Neuron (in vitro differentiated cells): Measurements from ENCODE around the gene STPG2.

Experiments
- H2AFZ ChIP-seq: one replicate; pipeline ENCODE4 v1.6.1; 2013; ENCODE audit warnings: low read depth, mild to moderate bottlenecking, inconsistent platforms, low read length, moderate library complexity
- H3K27me3 ChIP-seq: one replicate; pipeline ENCODE4 v1.6.1; 2013; ENCODE audit warnings: low read length; ENCODE audit not compliant: insufficient read depth
- H3K36me3 ChIP-seq: one replicate; pipeline ENCODE4 v1.6.1; 2013; ENCODE audit warnings: low read length; ENCODE audit not compliant: insufficient read depth
- H3K4me1 ChIP-seq: one replicate; pipeline ENCODE4 v1.6.1; 2013; ENCODE audit warnings: low read length; ENCODE audit not compliant: insufficient read depth
- H3K4me3 ChIP-seq: 2 replicates; pipeline ENCODE4 v1.5.1; 2013; ENCODE audit warnings: mild to moderate bottlenecking, low read length, moderate library complexity
- H3K9me3 ChIP-seq: one replicate; pipeline ENCODE4 v1.6.1; 2013; ENCODE audit warnings: low read length

Gene STPG2

DNA sequence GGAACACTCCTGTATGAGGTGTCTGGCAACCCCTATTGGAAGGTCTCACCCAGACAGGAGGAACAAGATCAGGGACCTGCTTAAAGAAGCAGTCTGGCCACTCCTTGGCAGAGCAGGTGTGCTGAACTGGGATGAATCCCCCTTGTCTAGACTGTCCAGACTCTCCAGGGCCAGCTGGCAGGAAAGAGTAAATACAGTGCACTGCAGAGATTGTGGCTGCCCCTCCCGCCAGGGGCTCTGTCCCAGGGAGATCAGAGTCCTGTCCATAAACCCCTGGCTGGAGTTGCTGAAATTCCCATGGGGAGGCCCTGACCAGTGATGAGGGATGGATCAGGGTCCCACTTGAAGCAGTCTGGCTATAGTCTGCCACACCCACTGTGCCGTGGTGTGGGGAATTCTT lies 17.7 kb downstream of the STPG2 start:
- no peaks in the 10 kb centered on the region for H3K27me3 ChIP-seq
- H3K9me3 ChIP-seq = no peaks in the 10 kb centered on the region
- no peaks in the 10 kb centered on the region for H3K36me3 ChIP-seq
- no peak overlapping the region for H3K4me3 ChIP-seq
- H3K4me1 ChIP-seq = no peaks in the 10 kb centered on the region
- no peak overlapping the region for H2AFZ ChIP-seq

DNA sequence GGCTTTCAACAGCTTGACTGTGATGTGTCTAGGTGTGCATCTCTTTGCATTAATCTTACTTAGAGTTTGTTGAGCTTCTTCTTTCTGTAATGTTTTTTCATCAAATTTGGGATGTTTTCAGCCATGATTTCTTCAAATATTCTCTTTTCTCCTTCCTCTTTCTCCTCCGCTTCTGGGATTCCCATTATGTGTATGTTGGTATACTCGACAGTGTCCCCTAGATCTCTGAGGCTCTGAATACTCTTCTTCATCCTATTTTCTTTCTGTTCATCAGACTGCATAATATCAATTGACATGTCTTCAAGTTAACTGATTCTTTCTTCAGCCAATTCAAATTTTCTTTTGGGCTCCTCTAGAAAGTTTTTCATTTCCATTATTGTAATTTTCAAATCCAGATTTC lies 25.9 kb downstream of the STPG2 start:
- no peaks in the 10 kb centered on the region for H3K9me3 ChIP-seq
- no peaks in the 10 kb centered on the region for H3K27me3 ChIP-seq
- H3K4me3 ChIP-seq = no peak overlapping the region
- no peaks in the 10 kb centered on the region for H3K36me3 ChIP-seq
- no peak overlapping the region for H2AFZ ChIP-seq
- no peaks in the 10 kb centered on the region for H3K4me1 ChIP-seq

DNA sequence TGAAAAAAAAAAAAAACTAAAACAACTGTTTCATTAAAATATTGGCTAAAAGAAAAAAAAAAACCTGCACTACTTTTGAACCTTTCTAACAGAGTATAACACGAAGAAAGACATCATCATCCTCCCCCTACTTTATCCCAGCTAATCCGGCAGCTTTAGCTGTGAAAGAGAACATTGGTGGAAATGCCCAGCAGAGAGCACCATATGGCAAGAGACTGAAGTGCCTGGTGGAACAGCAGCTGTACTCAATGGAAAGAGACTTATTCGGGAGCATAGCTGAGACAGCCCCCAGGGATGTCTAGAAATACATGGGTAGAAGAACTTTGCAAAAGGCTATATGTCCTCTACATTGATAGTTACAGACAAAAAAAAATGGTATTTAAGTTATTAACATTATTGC lies 30.3 kb downstream of the STPG2 start:
- Histone ChIP-seq H3K27me3 (no peaks in the 10 kb centered on the region), H3K9me3 (no peaks in the 10 kb centered on the region), H3K4me1 (no peaks in the 10 kb centered on the region), H3K4me3 (no peak overlapping the region), H2AFZ (no peak overlapping the region), H3K36me3 (no peaks in the 10 kb centered on the region)

DNA sequence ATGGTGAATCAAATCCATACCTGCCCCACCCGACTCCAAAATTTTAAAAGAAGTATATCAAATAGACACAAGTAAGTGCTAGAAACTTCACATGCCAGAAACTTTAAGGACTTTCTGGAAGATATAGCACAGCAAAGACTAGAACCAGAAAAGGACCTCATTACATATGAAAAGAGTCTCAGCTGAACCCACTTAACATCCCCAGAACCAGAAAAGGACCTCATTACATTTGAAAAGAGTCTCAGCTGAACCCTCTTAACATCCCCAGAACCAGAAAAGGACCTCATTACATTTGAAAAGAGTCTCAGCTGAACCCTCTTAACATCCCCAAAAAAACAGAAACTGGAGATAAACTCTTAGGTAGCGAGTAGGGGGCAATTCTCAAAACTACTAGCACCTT lies 32.3 kb downstream of the STPG2 start:
- Histone ChIP-seq H2AFZ (no peak overlapping the region), H3K36me3 (no peaks in the 10 kb centered on the region), H3K4me3 (no peak overlapping the region), H3K9me3 (no peaks in the 10 kb centered on the region), H3K27me3 (no peaks in the 10 kb centered on the region), H3K4me1 (no peaks in the 10 kb centered on the region)

DNA sequence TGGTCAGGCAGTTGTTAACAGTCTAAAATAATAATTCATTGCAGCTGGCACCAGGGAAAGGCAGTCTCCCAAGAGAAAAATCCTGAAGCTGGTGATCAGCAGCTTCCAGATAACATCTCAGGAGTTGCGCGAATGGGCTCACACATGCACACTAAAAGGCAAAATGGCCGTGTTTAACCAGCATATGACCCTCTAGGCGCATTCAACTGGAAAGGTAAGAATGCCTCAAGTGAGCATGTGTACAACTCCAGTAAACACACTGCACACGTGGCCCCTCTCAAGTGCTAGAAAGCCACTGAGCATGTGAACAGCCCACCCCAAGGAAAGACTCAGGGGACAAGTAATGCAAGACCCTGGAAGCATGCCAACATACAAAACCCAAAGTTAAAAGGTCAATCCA lies 33.1 kb downstream of the STPG2 start:
- Histone ChIP-seq H3K4me3 (no peak overlapping the region), H3K36me3 (no peaks in the 10 kb centered on the region), H2AFZ (no peak overlapping the region), H3K4me1 (no peaks in the 10 kb centered on the region), H3K27me3 (no peaks in the 10 kb centered on the region), H3K9me3 (no peaks in the 10 kb centered on the region)

DNA sequence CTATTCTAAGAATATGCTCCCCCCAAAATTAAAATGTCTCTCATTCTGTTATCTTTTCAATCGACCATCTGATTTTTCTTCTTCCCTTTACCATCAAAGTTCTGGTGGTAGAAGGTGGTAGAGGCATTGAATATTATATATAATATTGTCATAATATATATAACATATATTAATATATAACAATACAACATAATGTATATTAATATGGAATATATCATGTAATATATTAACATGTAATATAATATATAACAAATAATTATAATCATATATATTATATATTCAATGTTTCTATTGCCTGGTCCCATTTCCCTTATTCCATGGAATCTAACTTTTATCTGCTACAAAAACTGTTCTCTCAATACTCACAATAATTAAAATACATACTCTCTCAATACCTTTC lies 40.6 kb downstream of the STPG2 start:
- Histone ChIP-seq H3K9me3 (no peaks in the 10 kb centered on the region), H3K27me3 (no peaks in the 10 kb centered on the region), H3K4me3 (no peak overlapping the region), H2AFZ (no peak overlapping the region), H3K36me3 (no peaks in the 10 kb centered on the region), H3K4me1 (no peaks in the 10 kb centered on the region)

DNA sequence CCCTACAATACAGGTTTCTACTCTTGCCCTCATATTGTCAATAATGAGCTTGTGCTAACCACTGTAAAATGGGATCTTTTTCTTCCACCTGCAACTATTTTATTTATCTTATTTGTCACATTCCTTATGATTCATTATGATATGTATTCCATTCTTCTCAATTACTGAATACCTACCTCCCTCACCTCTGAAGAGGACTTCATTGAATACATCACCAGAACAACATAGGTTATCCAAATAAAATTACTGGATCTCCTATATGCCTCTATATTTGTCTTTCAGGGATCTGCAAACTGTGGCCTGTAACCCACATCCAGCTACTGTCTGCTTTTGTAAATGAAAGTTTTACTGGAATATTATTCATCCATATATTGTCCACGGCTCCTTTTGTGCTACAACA lies 41.3 kb downstream of the STPG2 start:
- Histone ChIP-seq H2AFZ (no peak overlapping the region), H3K4me1 (no peaks in the 10 kb centered on the region), H3K4me3 (no peak overlapping the region), H3K36me3 (no peaks in the 10 kb centered on the region), H3K9me3 (no peaks in the 10 kb centered on the region), H3K27me3 (no peaks in the 10 kb centered on the region)

DNA sequence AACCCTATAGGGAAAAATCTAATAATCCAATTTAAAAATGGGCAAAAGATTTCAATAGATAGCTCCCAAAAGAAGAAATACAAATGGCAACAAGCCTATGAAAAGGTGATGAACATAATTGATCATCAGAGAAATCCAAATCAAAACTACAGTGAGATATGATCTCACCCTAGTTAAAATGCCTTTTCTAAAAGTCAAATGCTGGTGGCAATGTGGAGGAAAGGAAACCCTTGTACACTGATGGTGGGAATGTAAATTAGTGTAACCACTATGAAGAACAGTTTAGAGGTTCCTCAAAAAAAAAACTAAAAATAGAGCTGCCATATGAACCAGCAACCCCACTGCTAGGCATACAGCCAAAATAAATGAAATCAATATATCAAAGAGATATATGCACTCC lies 44.5 kb downstream of the STPG2 start:
- Histone ChIP-seq H2AFZ (no peak overlapping the region), H3K9me3 (no peaks in the 10 kb centered on the region), H3K36me3 (no peaks in the 10 kb centered on the region), H3K4me3 (no peak overlapping the region), H3K27me3 (no peaks in the 10 kb centered on the region), H3K4me1 (no peaks in the 10 kb centered on the region)

DNA sequence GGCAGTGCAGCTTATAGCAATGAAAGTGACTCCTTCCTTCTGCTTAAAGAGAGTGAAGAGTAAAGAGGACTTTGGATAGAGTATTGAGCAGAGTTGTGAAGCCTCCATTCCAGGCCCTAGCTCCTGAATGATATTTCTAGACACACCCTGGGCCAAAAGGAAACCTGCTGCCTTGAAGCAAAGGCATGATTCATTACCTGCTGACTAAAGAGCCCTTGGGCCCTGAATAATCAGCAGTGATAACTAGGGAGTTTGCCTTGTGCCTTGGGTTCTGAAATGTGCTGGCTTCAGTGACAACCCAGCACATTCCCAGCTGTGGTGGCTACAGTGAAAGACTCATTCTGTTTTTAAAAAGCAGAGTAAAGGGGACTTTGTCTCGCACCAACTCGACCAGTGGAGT lies 49.2 kb downstream of the STPG2 start:
- Histone ChIP-seq H3K4me3 (no peak overlapping the region), H3K9me3 (no peaks in the 10 kb centered on the region), H3K4me1 (no peaks in the 10 kb centered on the region), H2AFZ (no peak overlapping the region), H3K36me3 (no peaks in the 10 kb centered on the region), H3K27me3 (no peaks in the 10 kb centered on the region)

DNA sequence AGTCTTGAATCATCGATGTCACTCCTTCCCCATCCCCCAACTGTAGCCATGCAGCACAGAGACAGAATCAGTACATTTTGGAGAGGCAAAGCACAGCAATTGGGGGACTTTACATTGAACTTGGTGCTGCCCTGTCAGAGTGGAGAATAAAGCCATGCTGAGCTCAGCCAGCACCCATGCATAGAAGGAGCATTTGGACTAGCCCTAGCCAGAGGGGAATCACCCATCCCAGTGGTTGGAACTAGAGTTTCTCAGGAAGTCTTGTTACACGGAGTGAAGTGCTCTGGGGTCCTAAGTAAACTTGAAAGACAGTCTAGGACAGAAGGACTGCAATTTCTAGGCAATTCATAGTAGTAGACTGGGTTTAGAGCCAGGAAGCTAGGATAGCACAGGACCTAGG lies 49.6 kb downstream of the STPG2 start:
- no peaks in the 10 kb centered on the region for H3K27me3 ChIP-seq
- no peak overlapping the region for H3K4me3 ChIP-seq
- H3K36me3 ChIP-seq = no peaks in the 10 kb centered on the region
- no peaks in the 10 kb centered on the region for H3K4me1 ChIP-seq
- no peaks in the 10 kb centered on the region for H3K9me3 ChIP-seq
- no peak overlapping the region for H2AFZ ChIP-seq

DNA sequence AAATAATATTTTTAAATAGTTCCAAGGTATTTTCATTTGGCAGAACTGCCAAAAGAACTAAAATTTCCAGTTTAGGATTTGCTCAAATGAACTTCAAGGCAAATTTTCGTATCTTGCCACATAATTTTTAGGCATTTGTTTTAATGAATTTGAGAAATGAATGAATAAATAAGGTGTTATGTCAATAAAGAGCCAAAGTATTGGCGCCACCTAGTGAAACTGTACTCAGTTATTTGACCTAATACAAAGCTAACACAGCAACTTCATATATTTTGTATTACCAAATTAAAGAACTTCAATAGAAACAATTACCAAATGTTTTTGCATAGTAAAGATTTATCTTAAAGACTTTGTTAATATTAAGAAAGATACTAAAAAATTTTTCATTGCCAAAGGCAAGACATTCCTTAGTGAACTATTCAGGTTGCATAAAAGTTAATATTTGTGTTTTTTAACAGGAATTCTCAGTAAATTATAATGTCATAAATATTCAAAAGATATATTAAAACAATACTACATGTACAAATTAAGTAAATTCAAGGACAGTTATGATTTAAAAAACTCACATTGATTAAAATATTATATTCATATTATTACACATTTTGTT lies 50.3 kb downstream of the STPG2 start:
- Histone ChIP-seq H3K4me1 (no peaks in the 10 kb centered on the region), H3K9me3 (no peaks in the 10 kb centered on the region), H3K4me3 (no peak overlapping the region), H3K36me3 (no peaks in the 10 kb centered on the region), H2AFZ (no peak overlapping the region), H3K27me3 (no peaks in the 10 kb centered on the region)

DNA sequence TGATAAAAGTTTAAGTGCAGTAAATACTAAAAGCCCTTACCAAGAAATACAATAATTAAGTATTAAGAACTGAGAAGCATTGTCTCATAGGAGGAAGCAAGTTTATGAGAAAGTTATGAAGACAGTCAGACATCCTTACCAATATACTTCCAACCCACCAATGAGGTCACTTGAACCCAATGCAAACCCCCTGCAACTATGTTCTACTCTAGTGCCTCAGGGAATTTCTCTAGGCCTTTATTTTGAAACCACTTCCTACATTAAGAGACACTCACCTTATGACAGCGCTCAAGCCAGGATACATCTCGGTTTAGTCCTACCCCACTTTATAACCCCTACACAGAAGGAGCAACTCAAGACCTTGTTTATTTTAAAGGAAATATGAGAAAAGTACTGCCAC lies 61.3 kb downstream of the STPG2 start:
- Histone ChIP-seq H2AFZ (no peak overlapping the region), H3K9me3 (no peaks in the 10 kb centered on the region), H3K36me3 (no peaks in the 10 kb centered on the region), H3K4me1 (no peaks in the 10 kb centered on the region), H3K27me3 (no peaks in the 10 kb centered on the region), H3K4me3 (no peak overlapping the region)

DNA sequence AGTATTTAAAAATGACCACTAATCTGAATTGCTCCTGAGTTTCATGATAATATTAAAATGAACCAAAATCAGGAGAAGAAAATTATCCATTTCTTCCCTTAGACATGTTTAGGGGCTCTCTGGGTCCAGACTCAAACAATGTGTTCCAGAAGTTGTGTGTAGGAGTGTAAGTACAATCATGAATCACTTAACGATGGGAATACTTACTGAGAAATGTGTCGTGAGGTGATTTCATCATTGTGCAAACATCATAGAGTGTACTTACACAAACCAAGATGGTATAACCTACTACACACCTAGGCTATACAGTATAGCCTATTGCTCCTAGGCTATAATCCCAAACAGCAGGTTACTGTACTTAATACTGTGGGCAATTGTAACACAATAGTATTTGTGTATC lies 74.8 kb downstream of the STPG2 start:
- no peaks in the 10 kb centered on the region for H3K4me1 ChIP-seq
- H3K36me3 ChIP-seq = no peaks in the 10 kb centered on the region
- no peaks in the 10 kb centered on the region for H3K9me3 ChIP-seq
- no peaks in the 10 kb centered on the region for H3K27me3 ChIP-seq
- no peak overlapping the region for H3K4me3 ChIP-seq
- H2AFZ ChIP-seq = no peak overlapping the region

DNA sequence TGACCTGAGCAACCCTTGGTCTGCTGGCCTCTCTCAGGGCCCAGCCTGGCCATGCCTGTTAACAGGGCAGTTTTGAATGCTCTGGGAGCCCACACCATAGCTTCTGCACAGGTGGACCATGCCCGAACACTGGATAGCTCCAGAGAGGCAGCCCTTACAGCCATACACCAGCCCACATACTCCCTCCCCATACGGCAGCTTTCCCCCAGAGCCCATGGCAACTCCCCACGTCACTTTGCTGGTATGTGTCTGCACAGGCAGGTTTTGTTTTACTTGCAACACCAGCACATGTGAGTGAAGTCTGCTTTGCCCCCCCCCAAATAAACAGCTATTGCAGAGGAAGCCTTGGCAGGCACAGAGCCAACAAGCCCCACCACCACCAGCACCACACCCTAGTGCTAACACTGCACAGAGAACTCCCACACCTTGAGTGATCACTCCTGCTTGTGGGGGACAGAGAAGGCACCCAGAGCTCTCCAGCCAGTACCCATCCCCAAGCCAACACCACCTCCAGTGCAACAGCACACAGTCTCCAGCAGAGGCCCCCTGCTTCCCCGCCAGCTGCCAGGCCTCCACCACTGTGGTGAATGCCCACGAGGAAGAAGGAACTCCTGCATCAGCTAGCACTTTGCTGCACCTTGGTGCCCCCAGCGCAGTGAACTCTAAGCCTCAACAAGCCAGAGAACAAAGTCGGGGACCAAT lies 87.3 kb downstream of the STPG2 start:
- Histone ChIP-seq H3K9me3 (no peaks in the 10 kb centered on the region), H3K4me3 (no peak overlapping the region), H3K4me1 (no peaks in the 10 kb centered on the region), H3K27me3 (no peaks in the 10 kb centered on the region), H3K36me3 (no peaks in the 10 kb centered on the region), H2AFZ (no peak overlapping the region)
